ENCODE results near the gene SPHKAP.

GRCh38 chr2:228018311-228018710 is 163.2 kb downstream of the SPHKAP start:
- TF ChIP-seq BHLHE40 (IDR thresholded peaks at IDR 0.05; ENCODE audit: low read depth, low read length) (no peak), CTCF (conservative IDR thresholded peaks at IDR 0.05; ENCODE audit: low read depth, low read length) (no peak), MAZ (IDR thresholded peaks at IDR 0.05; ENCODE audit: borderline replicate concordance, low read depth, low read length) (no peak), CEBPB (IDR thresholded peaks at IDR 0.05; ENCODE audit: low read depth, low read length) (no peak), SMC3 (IDR thresholded peaks at IDR 0.05; ENCODE audit: low read depth, low read length) (no peak), RFX5 (IDR thresholded peaks at IDR 0.05; ENCODE audit: low read depth, low read length) (no peak), RCOR1 (IDR thresholded peaks at IDR 0.05; ENCODE audit: insufficient replicate concordance, low read length) (no peak), POLR2A (IDR thresholded peaks at IDR 0.05; ENCODE audit: low read depth, low read length) (no peak), MAFK (IDR thresholded peaks at IDR 0.05; ENCODE audit: low read depth, low read length) (no peak), USF2 (IDR thresholded peaks at IDR 0.05; ENCODE audit: low read depth, low read length) (no peak), FOS (IDR thresholded peaks at IDR 0.05; ENCODE audit: low read depth, low read length) (no peak), MXI1 (IDR thresholded peaks at IDR 0.05; ENCODE audit: borderline replicate concordance, low read depth, low read length) (no peak)

Measured in IMR-90 (cell line).